ENCODE data around the gene NIPSNAP2. TPM values are rescaled to one million over a fixed set of nuclear protein-coding genes. Genes with fewer than 3 reads are reported as not detected.

The NIPSNAP2 gene
- total RNA-seq, 2 experiments from 2014 or later: 35.9 to 49.9 TPM

- intact Hi-C loops (cut with micrococcal nuclease; ENCODE audit: unreplicated experiment): no loop called here
- H2AFZ ChIP-seq (ENCODE audit: low read length): no peak overlapping the region
- no peak for DNase-seq (ENCODE audit: low spot score)
- H3K9me2 ChIP-seq (ENCODE audit: insufficient read depth, low read length): no peaks in the 10 kb centered on the region
- no TSS peak for BruUV-seq (replicated peaks)
- no peaks in the 10 kb centered on the region for H4K20me1 ChIP-seq (ENCODE audit: insufficient read depth, low read length)
- CTCF ChIA-PET (ENCODE audit: unreplicated experiment): no interaction called here
- H3K79me2 ChIP-seq (ENCODE audit: insufficient read depth, low read depth, low read length): no peaks in the 10 kb centered on the region
- no peaks in the 10 kb centered on the region for H3K4me1 ChIP-seq (ENCODE audit: insufficient read depth, low read length, poor library complexity, severe bottlenecking)
- no peak overlapping the region for H3K4me2 ChIP-seq (ENCODE audit: low read length)
- H3K27ac ChIP-seq (ENCODE audit: low read depth, low read length, poor library complexity, severe bottlenecking): no peak overlapping the region
- no peak for TF ChIP-seq EZH2phosphoT487 (IDR thresholded peaks at IDR 0.05; ENCODE audit: borderline replicate concordance, low read depth, low read length)
- no peak for TF ChIP-seq CTCF (conservative IDR thresholded peaks at IDR 0.05; ENCODE audit: low read length)
- POLR2A ChIA-PET: no interaction called here
- H3K4me3 ChIP-seq (ENCODE audit: low read depth, low read length, poor library complexity, severe bottlenecking): no peak overlapping the region
- H3K9me3 ChIP-seq (ENCODE audit: low read length): no peaks in the 10 kb centered on the region
- H3K36me3 ChIP-seq (ENCODE audit: insufficient read depth, low read length): peaks cover 69% of the 10 kb centered on the region
Observed at GRCh38 chr7:56019501-56019900, 55.1 kb downstream of the NIPSNAP2 start.

GRCh38 chr7:56023500-56023899 lies 59.1 kb downstream of the NIPSNAP2 start:
- no peaks in the 10 kb centered on the region for H3K9me2 ChIP-seq (ENCODE audit: insufficient read depth, low read length)
- H3K4me2 ChIP-seq (ENCODE audit: low read length): no peak overlapping the region
- no peaks in the 10 kb centered on the region for H3K79me2 ChIP-seq (ENCODE audit: insufficient read depth, low read depth, low read length)
- intact Hi-C loops (cut with micrococcal nuclease; ENCODE audit: unreplicated experiment): no loop called here
- no TSS peak for BruUV-seq (replicated peaks)
- H3K27ac ChIP-seq (ENCODE audit: low read depth, low read length, poor library complexity, severe bottlenecking): no peak overlapping the region
- H3K36me3 ChIP-seq (ENCODE audit: insufficient read depth, low read length): peaks cover 75% of the 10 kb centered on the region
- POLR2A ChIA-PET: interaction anchor here (0.6 to 0.7 kb wide), 2 partner anchors 111 to 132 kb away, joined by 3 read pairs; no protein-coding TSS in a partner anchor
- CTCF ChIA-PET (ENCODE audit: unreplicated experiment): no interaction called here
- no peak for TF ChIP-seq CTCF (conservative IDR thresholded peaks at IDR 0.05; ENCODE audit: low read length)
- TF ChIP-seq EZH2phosphoT487 (IDR thresholded peaks at IDR 0.05; ENCODE audit: borderline replicate concordance, low read depth, low read length): no peak
- no peaks in the 10 kb centered on the region for H4K20me1 ChIP-seq (ENCODE audit: insufficient read depth, low read length)
- no peak overlapping the region for H3K4me3 ChIP-seq (ENCODE audit: low read depth, low read length, poor library complexity, severe bottlenecking)
- H3K9me3 ChIP-seq (ENCODE audit: low read length): no peaks in the 10 kb centered on the region
- no peak for DNase-seq (ENCODE audit: low spot score)
- H3K4me1 ChIP-seq (ENCODE audit: insufficient read depth, low read length, poor library complexity, severe bottlenecking): no peaks in the 10 kb centered on the region
- no peak overlapping the region for H2AFZ ChIP-seq (ENCODE audit: low read length)

- Histone ChIP-seq H2AFZ (ENCODE audit: low read length) (no peak overlapping the region), H3K36me3 (ENCODE audit: insufficient read depth, low read length) (peaks cover 76% of the 10 kb centered on the region), H3K4me1 (ENCODE audit: insufficient read depth, low read length, poor library complexity, severe bottlenecking) (no peaks in the 10 kb centered on the region), H4K20me1 (ENCODE audit: insufficient read depth, low read length) (no peaks in the 10 kb centered on the region), H3K4me2 (ENCODE audit: low read length) (no peak overlapping the region), H3K79me2 (ENCODE audit: insufficient read depth, low read depth, low read length) (no peaks in the 10 kb centered on the region), H3K9me3 (ENCODE audit: low read length) (no peaks in the 10 kb centered on the region), H3K4me3 (ENCODE audit: low read depth, low read length, poor library complexity, severe bottlenecking) (no peak overlapping the region), H3K9me2 (ENCODE audit: insufficient read depth, low read length) (no peaks in the 10 kb centered on the region), H3K27ac (ENCODE audit: low read depth, low read length, poor library complexity, severe bottlenecking) (no peak overlapping the region)
- CTCF ChIA-PET (ENCODE audit: unreplicated experiment): no interaction called here
- BruUV-seq (replicated peaks): no TSS peak
- TF ChIP-seq EZH2phosphoT487 (IDR thresholded peaks at IDR 0.05; ENCODE audit: borderline replicate concordance, low read depth, low read length) (no peak), CTCF (conservative IDR thresholded peaks at IDR 0.05; ENCODE audit: low read length) (no peak)
- POLR2A ChIA-PET: interaction anchor here (0.7 to 1.0 kb wide), 4 partner anchors 31 to 1724 kb away, joined by 3 to 6 read pairs (median 4); no protein-coding TSS in a partner anchor
- intact Hi-C loops (cut with micrococcal nuclease; ENCODE audit: unreplicated experiment): no loop called here
- DNase-seq (ENCODE audit: low spot score): no peak
Observed at GRCh38 chr7:56026538-56026937, 62.2 kb downstream of the NIPSNAP2 start.
